GM23338 (cell line): ENCODE measurements around the gene CLDN24. TPM values are rescaled to one million over a fixed set of nuclear protein-coding genes. Genes with fewer than 3 reads are reported as not detected.

Source experiments
- ATAC-seq: fragments of 200-7000 bp; cut with Tn5 transposase; 3 replicates; pipeline ENCODE4 v1.9.1; 2020
- DNase-seq: peaks from one replicate; pipeline ENCODE4 v3.0.0-alpha.2; 2015; ENCODE audit warnings: low spot score
- H2AFZ ChIP-seq: fragments of 200-600 bp; sonication (generic); 2 replicates; pipeline ENCODE4 v1.8.0; 2016; ENCODE audit warnings: antibody characterized with exemption, mild to moderate bottlenecking, moderate library complexity
- H3F3A ChIP-seq: fragments of 200-600 bp; sonication (generic); replicated peaks from 2 replicates; pipeline ENCODE4 v1.8.0; 2017; ENCODE audit warnings: antibody characterized with exemption, mixed run types, low read depth
- H3K27ac ChIP-seq: fragments of 200-600 bp; sonication (generic); 2 replicates; pipeline ENCODE4 v1.6.1; 2016; ENCODE audit warnings: low read depth
- H3K27me3 ChIP-seq: fragments of 200-600 bp; sonication (generic); 2 replicates; pipeline ENCODE4 v1.8.0; 2016; ENCODE audit warnings: mild to moderate bottlenecking, mixed run types, moderate library complexity; ENCODE audit not compliant: insufficient read depth
- H3K36me3 ChIP-seq: fragments of 200-600 bp; sonication (generic); 2 replicates; pipeline ENCODE4 v1.8.0; 2016; ENCODE audit warnings: mild to moderate bottlenecking; ENCODE audit not compliant: insufficient read depth
- H3K4me1 ChIP-seq: fragments of 200-600 bp; sonication (generic); 2 replicates; pipeline ENCODE4 v1.8.0; 2016; ENCODE audit warnings: mild to moderate bottlenecking, moderate library complexity; ENCODE audit not compliant: insufficient read depth
- H3K4me2 ChIP-seq: fragments of 200-600 bp; sonication (generic); 2 replicates; pipeline ENCODE4 v1.7.1; 2017; ENCODE audit warnings: mixed run types
- H3K4me3 ChIP-seq: fragments of 200-600 bp; sonication (generic); 2 replicates; pipeline ENCODE4 v1.6.1; 2016; ENCODE audit warnings: mixed run types
- H3K79me2 ChIP-seq: fragments of 200-600 bp; sonication (generic); replicated peaks from 2 replicates; pipeline ENCODE4 v1.8.0; 2017; ENCODE audit warnings: mild to moderate bottlenecking; ENCODE audit not compliant: insufficient read depth
- H3K9me2 ChIP-seq: fragments of 200-600 bp; sonication (generic); 2 replicates; pipeline ENCODE4 v1.8.0; 2017; ENCODE audit not compliant: insufficient read depth
- H4K20me1 ChIP-seq: fragments of 200-600 bp; sonication (generic); replicated peaks from 2 replicates; pipeline ENCODE4 v1.8.0; 2017; ENCODE audit warnings: mild to moderate bottlenecking; ENCODE audit not compliant: insufficient read depth
- H3K27ac Mint-ChIP-seq: 2 replicates; pipeline ENCODE4 v1.8.0; 2020; ENCODE audit warnings: inconsistent platforms, mild to moderate bottlenecking, moderate library complexity, mixed read lengths
- H3K27me3 Mint-ChIP-seq: 3 replicates; pipeline ENCODE4 v1.8.0; 2022; ENCODE audit warnings: low read depth, mild to moderate bottlenecking, moderate library complexity, mixed read lengths, inconsistent platforms; ENCODE audit not compliant: insufficient read depth, poor library complexity
- H3K36me3 Mint-ChIP-seq: 3 replicates; pipeline ENCODE4 v1.8.0; 2021; ENCODE audit warnings: low read depth, mild to moderate bottlenecking, inconsistent platforms, moderate library complexity, mixed read lengths
- H3K4me1 Mint-ChIP-seq: 3 replicates; pipeline ENCODE4 v1.8.0; 2020; ENCODE audit warnings: mild to moderate bottlenecking, inconsistent platforms, mixed read lengths
- H3K4me3 Mint-ChIP-seq: 3 replicates; pipeline ENCODE4 v1.8.0; 2021; ENCODE audit warnings: moderate library complexity, mild to moderate bottlenecking, inconsistent platforms, mixed read lengths
- H3K9me3 Mint-ChIP-seq: 3 replicates; pipeline ENCODE4 v1.8.0; 2020; ENCODE audit warnings: moderate library complexity, mild to moderate bottlenecking, inconsistent platforms, mixed read lengths
- CTCF ChIP-seq, 2 experiments: fragments of 200-600 bp in 1 of 2; sonication (generic) in 1 of 2; conservative IDR thresholded peaks; 2 replicates each; pipeline versions ENCODE4 v1.5.1 to v1.6.1; 2016 to 2017; ENCODE audit warnings: antibody characterized with exemption in 2 of 2, low read depth in 2 of 2, mild to moderate bottlenecking in 2 of 2, moderate library complexity in 1 of 2
- EZH2phosphoT487 ChIP-seq: fragments of 200-600 bp; sonication (generic); IDR thresholded peaks from one replicate; pipeline ENCODE4 v1.8.1; 2018; ENCODE audit warnings: antibody characterized with exemption; ENCODE audit not compliant: unreplicated experiment
- NANOG ChIP-seq: IDR thresholded peaks from 2 replicates; pipeline ENCODE4 v1.6.1; 2016; ENCODE audit warnings: antibody characterized with exemption, borderline replicate concordance
- POLR2AphosphoS5 ChIP-seq: IDR thresholded peaks from 2 replicates; pipeline ENCODE4 v1.6.1; 2016; ENCODE audit warnings: antibody characterized with exemption, low read depth
- REST ChIP-seq: IDR thresholded peaks from one replicate; pipeline ENCODE4 v1.6.1; 2018; ENCODE audit warnings: antibody characterized with exemption; ENCODE audit not compliant: unreplicated experiment
- ZNF114 ChIP-seq: fragments of 250-450 bp; sonication (Bioruptor Pico); IDR thresholded peaks from 2 replicates; pipeline ENCODE4 v1.5.0; 2020; ENCODE audit warnings: mild to moderate bottlenecking, moderate library complexity
- ZNF462 ChIP-seq: fragments of 250-450 bp; sonication (Bioruptor Pico); IDR thresholded peaks from 2 replicates; pipeline ENCODE4 v1.5.0; 2020; ENCODE audit warnings: mild to moderate bottlenecking, moderate library complexity
- polyA plus RNA-seq: library from polyadenylated mRNA; unstranded; fragments of >200 nt; fragmentation: Nextera tagmentation; extraction: Ambion mirVana; gene quantifications from 2 replicates; pipeline ENCODE4 v1.2.1, GENCODE V29; 2016
- total RNA-seq: library from RNA; depleted of rRNA; stranded (reverse); fragments of >200 nt; shearing (Covaris generic); gene quantifications from 2 replicates; pipeline ENCODE4 v1.2.3, GENCODE V29; 2014

CLDN24 gene
- total and polyA plus RNA-seq, 2 experiments from 2014 or later: not detected

- H3F3A ChIP-seq: no peaks in the 10 kb centered on the region
- H4K20me1 ChIP-seq: no peaks in the 10 kb centered on the region
- H3K27ac Mint-ChIP-seq: no peak overlapping the region
- no peaks in the 10 kb centered on the region for H3K36me3 ChIP-seq
- no peaks in the 10 kb centered on the region for H3K4me1 ChIP-seq
- H3K4me2 ChIP-seq: no peak overlapping the region
- H3K4me3 Mint-ChIP-seq: no peak overlapping the region
- H3K4me3 ChIP-seq: no peak overlapping the region
- H3K27me3 ChIP-seq: no peaks in the 10 kb centered on the region
- H3K79me2 ChIP-seq: no peaks in the 10 kb centered on the region
- H2AFZ ChIP-seq: peak overlapping the region; percentile 59; the same call in 1 of the 2 replicates
- H3K27me3 Mint-ChIP-seq: peaks cover 2% of the 10 kb centered on the region
- no peaks in the 10 kb centered on the region for H3K9me3 Mint-ChIP-seq
- no peak for TF ChIP-seq POLR2AphosphoS5
- no peak overlapping the region for H3K27ac ChIP-seq
- ATAC-seq (peak; percentile 25; the same call in 2 of the 3 replicates), DNase-seq (no peak)
- H3K4me1 Mint-ChIP-seq: peaks cover 11% of the 10 kb centered on the region
- no peaks in the 10 kb centered on the region for H3K36me3 Mint-ChIP-seq
- H3K9me2 ChIP-seq: no peaks in the 10 kb centered on the region
Measured at GRCh38 chr4:183366206-183366835, 44.1 kb upstream of the CLDN24 start.

- H3K36me3 ChIP-seq: no peaks in the 10 kb centered on the region
- TF ChIP-seq REST: no peak
- TF ChIP-seq ZNF114 (CRISPR knock-in tag): no peak
- TF ChIP-seq ZNF462 (CRISPR knock-in tag): no peak
- TF ChIP-seq EZH2phosphoT487: no peak
- no peak for TF ChIP-seq NANOG
- peak; percentile 27 to 49 for TF ChIP-seq CTCF (conservative IDR thresholded peaks at IDR 0.05; ENCODE audit: low read depth in 2 of 2)
- Mint-ChIP-seq H3K36me3 (no peaks in the 10 kb centered on the region), H3K4me3 (no peak overlapping the region), H3K9me3 (no peaks in the 10 kb centered on the region; the same call in 1 of the 3 replicates), H3K27ac (no peak overlapping the region), H3K4me1 (peaks cover 11% of the 10 kb centered on the region), H3K27me3 (peaks cover 2% of the 10 kb centered on the region)
- H2AFZ ChIP-seq: peak overlapping the region; percentile 76; the same call in 1 of the 2 replicates
- ATAC-seq (peak; percentile 57), DNase-seq (peak; percentile 42)
- no peak overlapping the region for H3K4me3 ChIP-seq
- no peak overlapping the region for H3K4me2 ChIP-seq
- H3F3A ChIP-seq: no peaks in the 10 kb centered on the region
- H4K20me1 ChIP-seq: no peaks in the 10 kb centered on the region
- H3K27ac ChIP-seq: no peak overlapping the region
- no peaks in the 10 kb centered on the region for H3K4me1 ChIP-seq
- H3K9me2 ChIP-seq: 0 out of 2 replicates have a peak, but pooled peaks cover 4% of the 10 kb centered on the region
- no peaks in the 10 kb centered on the region for H3K27me3 ChIP-seq
- no peaks in the 10 kb centered on the region for H3K79me2 ChIP-seq
Measured at GRCh38 chr4:183364025-183364424, 41.8 kb upstream of the CLDN24 start.
